GM19240 (cell line): Measurements from ENCODE around the gene AMZ2.
"Not testable (repeated sequence)": the region's sequence is repeated elsewhere in the genome, so short reads cannot be mapped to it uniquely, and the experiment has no call there.

Experiments
- DNase-seq: peaks from one replicate; pipeline ENCODE4 v3.0.0; 2011; ENCODE audit warnings: low spot score; ENCODE audit not compliant: insufficient read length

Gene AMZ2

DNA sequence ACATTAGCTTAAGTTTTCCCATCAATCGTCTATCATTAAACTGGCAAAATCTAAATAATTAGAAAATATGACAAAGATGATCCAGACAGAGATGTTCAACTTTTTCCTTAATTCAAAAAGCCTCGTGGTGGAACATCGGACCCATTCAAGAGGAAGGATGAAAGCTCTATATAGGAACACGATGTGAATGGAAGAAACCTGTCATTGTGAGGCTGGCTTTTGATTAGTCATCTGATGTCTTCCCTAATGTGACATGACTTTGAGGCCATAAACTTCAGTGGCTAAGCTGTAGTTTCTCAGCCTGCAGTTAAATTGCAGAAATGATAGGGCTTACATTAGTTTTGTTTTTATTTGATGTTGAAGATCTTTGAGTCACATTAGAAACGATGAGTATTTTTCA lies 1.0 kb downstream of the AMZ2 start:
- DNase-seq: no peak

- no peak for DNase-seq
These were observed 1.5 kb downstream of the AMZ2 start for GRCh38 chr17:68249354-68249765.

GRCh38 chr17:68253426-68253825 lies 5.6 kb downstream of the AMZ2 start:
- DNase-seq: not testable (repeated sequence)

DNA sequence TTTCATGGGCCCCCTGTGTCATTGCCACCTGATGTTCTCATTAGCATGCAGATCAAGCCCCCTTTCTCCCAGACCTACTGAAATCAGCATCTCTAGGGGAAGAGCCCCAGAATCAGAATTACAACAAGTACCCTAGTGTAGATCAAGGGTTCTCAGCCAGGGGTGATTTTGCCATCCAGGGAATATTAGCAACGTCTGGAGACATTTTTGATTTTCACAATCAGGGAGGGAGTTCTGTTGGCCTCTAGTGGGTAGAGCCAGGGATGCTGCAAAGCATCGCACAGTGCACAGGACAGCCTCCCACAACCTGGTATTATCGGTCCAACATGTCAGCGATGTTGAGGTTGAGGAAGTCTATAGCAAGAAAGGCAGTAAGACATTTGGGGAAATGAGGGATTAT lies 7.3 kb downstream of the AMZ2 start:
- no peak for DNase-seq

GRCh38 chr17:68255731-68256538 lies 8.1 kb downstream of the AMZ2 start:
- DNase-seq: no peak

DNA sequence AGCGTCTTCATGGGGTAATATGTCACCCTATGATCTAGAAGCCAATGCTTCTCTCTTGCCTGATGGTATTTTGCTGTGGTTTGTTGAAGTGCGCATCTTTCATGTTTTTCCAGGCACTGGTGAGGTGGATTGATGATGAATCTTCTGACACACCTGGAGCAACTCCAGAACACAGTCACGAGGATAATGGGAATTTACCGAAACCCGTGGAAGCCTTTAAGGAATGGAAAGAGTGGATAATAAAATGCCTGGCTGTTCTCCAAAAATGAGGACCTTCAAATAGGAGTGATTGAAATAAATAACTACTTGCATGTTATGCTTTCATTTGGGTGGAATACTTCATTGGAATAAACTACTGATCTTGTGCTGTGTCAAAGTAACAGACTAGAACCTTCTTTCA lies 8.9 kb downstream of the AMZ2 start:
- DNase-seq: not testable (repeated sequence)

- DNase-seq: no peak
These were observed 10.1 kb downstream of the AMZ2 start for GRCh38 chr17:68257934-68258333.

GRCh38 chr17:68258890-68259647 lies 11.2 kb downstream of the AMZ2 start:
- DNase-seq: not testable (repeated sequence)

- not testable (repeated sequence) for DNase-seq
These were observed 11.8 kb downstream of the AMZ2 start for GRCh38 chr17:68259648-68259951.

GRCh38 chr17:68260051-68260762 lies 12.4 kb downstream of the AMZ2 start:
- DNase-seq: no peak

DNA sequence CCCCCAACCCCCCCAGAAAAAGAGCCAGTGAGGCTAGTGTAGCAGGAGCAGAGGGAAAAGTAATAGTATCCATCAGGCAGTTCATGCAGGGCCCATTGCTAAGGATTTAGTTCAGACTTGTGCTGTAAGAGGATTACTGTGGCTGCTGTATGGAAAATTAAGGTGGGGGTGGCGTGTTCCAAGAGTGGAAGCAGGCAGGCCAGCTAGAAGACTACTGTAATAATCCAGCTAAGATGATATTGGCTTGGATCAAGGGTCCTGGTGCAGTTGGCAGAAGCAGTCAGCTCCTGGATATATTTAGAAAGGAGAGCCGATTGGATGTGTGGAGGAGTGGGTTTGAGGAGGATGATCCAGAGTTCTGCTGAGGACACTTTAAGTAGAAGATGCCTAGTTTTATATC lies 14.6 kb downstream of the AMZ2 start:
- DNase-seq: not testable (repeated sequence)

DNA sequence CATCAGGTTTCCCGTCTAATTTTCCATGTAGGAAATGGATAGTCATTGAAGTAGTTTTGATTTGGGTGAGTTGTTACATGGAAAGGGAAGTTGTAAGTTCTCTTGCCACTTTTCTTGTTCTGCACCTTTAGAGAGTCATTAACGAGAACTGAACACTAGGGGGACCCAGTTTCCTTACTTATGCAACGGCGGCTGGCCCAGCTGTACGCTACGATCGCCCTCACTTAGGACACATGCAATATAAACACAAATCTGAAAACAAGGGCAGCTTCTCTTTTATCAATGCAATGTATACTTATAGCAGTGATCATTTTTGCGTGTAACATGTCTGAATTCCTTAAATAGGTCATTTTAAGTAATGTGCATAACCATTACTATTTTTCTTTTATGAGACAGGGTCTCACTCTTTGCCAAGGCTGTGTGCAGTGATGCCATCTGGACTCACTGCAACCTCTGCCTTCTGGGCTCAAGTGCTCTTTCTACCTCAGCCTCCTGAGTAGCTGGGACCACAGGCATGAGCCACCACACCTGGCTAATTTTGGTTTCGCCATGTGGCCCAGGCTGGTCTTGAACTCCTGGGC lies 15.3 kb downstream of the AMZ2 start:
- DNase-seq: not testable (repeated sequence)

DNA sequence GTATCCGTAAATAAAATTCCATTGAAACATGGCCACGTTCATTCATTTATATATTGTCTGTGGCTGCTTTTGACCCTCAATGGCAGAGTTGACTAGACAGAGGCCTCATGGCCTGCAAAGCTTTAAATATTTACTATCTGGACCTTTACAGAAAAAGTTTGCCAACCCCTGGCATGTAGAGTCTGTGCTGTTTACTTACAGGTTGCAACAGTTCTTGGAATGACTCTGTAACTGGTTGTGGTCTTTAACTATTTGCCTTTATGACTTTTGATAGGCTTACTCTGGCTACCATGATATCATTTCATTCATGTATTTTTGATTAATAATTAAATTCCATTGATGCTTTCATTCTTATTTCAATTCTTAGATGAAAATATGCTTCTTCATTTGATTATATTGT lies 18.0 kb downstream of the AMZ2 start:
- not testable (repeated sequence) for DNase-seq

GRCh38 chr17:68273722-68274121 lies 25.9 kb downstream of the AMZ2 start:
- DNase-seq: no peak

GRCh38 chr17:68276339-68276738 lies 28.5 kb downstream of the AMZ2 start:
- not testable (repeated sequence) for DNase-seq

GRCh38 chr17:68277807-68278206 lies 30.0 kb downstream of the AMZ2 start:
- no peak for DNase-seq

- not testable (repeated sequence) for DNase-seq
These were observed 34.1 kb downstream of the AMZ2 start for GRCh38 chr17:68281965-68282364.

DNA sequence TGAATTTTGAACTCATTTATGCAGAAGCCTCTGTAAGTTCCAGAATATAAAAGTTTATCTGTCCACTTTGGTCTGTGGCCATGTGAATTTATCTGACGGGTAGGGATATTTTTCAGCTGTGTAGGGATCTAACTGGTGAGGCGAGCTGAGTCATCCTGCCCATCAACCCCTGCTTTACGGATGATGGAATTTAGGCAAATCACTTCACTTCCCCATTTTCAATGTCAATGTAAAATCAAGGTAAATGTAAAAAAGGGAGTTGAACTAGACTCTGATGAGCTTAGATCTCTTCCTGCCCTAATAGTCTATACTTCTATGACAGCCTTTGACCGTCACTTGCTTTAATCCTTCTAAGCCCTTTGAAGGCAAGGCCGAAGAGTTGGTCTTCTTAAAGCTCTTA lies 40.5 kb downstream of the AMZ2 start:
- no peak for DNase-seq

GRCh38 chr17:68288804-68289203 lies 41.0 kb downstream of the AMZ2 start:
- no peak for DNase-seq

DNA sequence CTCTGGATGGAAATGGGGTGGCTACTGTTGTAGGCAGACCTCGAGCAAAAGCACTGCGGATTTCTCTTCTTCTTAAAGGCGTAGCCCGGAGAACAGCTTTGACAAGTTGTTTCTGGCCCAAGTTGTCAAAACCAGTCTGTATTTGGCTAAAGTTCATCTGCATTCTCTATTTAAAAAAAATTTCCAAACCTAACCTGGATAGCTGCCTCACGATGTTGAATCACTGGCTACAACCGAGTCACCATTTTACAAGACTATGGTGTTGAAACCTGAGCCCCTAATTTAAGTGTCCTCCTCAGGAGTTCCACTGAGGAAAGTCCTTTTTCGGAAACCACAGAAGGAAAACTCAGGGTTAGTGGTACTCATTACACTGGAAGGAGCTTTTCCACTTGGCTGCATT lies 41.6 kb downstream of the AMZ2 start:
- DNase-seq: no peak

GRCh38 chr17:68289936-68290267 lies 42.1 kb downstream of the AMZ2 start:
- no peak for DNase-seq
